HCT116 (cell line): ENCODE data around the gene ADGRA1. TPM values are rescaled to one million over a fixed set of nuclear protein-coding genes. Genes with fewer than 3 reads are reported as not detected.

Experiments
- ATAC-seq: fragments of 200-7000 bp; cut with Tn5 transposase; 2 replicates; pipeline ENCODE4 v1.9.1; 2020; ENCODE audit warnings: mild to moderate bottlenecking, moderate library complexity
- BruUV-seq: library from RNA; stranded (reverse); fragments of 400-500 nt; replicated peaks from 2 replicates; lab custom pipeline; 2021; lab: Mats Ljungman, UMichigan
- CTCF ChIA-PET: fragments of 300-600 bp; sonication (Branson Sonifier 250); formaldehyde crosslinking; loops from one replicate; lab custom pipeline; 2021; ENCODE audit warnings: antibody characterized with exemption; lab: Charles Lee
- POLR2A ChIA-PET: fragments of 300-600, 350-600 bp; sonication (Branson Sonifier 250); formaldehyde crosslinking; loops from one replicate; lab custom pipeline; 2021; ENCODE audit warnings: antibody characterized with exemption; lab: Charles Lee
- RAD21 ChIA-PET, 2 experiments: fragments of 300-600 bp; sonication (Branson Sonifier 250); formaldehyde crosslinking; loops; one replicate each; lab custom pipeline; 2023; ENCODE audit warnings: low total read pairs in 2 of 2; ENCODE audit not compliant: uncharacterized antibody in 2 of 2, unreplicated experiment in 2 of 2, low non-redundant PET in 1 of 2; lab: Charles Lee
- DNase-seq: peaks from one replicate; pipeline ENCODE4 v3.0.0-alpha.2; 2010; ENCODE audit warnings: low read depth, low spot score
- H2AFZ ChIP-seq: fragments of 200-600 bp; shearing (Covaris generic), sonication (generic); 2 replicates; pipeline ENCODE4 v1.6.1; 2017; ENCODE audit warnings: low read depth, mixed run types, mixed read lengths, antibody characterized with exemption, low read length; ENCODE audit not compliant: poor library complexity, severe bottlenecking
- H3K27ac ChIP-seq: 2 replicates; pipeline ENCODE4 v1.5.1; 2012; ENCODE audit warnings: low read depth, low read length
- H3K27me3 ChIP-seq: fragments of 200-600 bp; sonication (generic); 2 replicates; pipeline ENCODE4 v1.6.1; 2016; ENCODE audit warnings: mixed run types, low read length, mixed read lengths; ENCODE audit not compliant: insufficient read depth
- H3K36me3 ChIP-seq, 2 experiments: fragments of 200-500 bp in 1 of 2; fragments of 200-600 bp in 1 of 2; sonication (Bioruptor generic) in 1 of 2; sonication (generic) in 1 of 2; 2 replicates each; pipeline versions ENCODE4 v1.5.1 to v1.6.1; 2014 to 2016; ENCODE audit warnings: low read length in 2 of 2, inconsistent platforms in 1 of 2, mixed read lengths in 1 of 2, mixed run types in 1 of 2; ENCODE audit not compliant: insufficient read depth in 2 of 2, control insufficient read depth in 1 of 2
- H3K4me1 ChIP-seq, 2 experiments: fragments of 200-600 bp in 1 of 2; sonication (generic) in 1 of 2; 2 replicates each; pipeline versions ENCODE4 v1.5.1 to v1.6.1; 2012 to 2017; ENCODE audit warnings: low read length in 2 of 2, inconsistent platforms in 1 of 2, mild to moderate bottlenecking in 1 of 2, mixed read lengths in 1 of 2, mixed run types in 1 of 2, moderate library complexity in 1 of 2; ENCODE audit not compliant: insufficient read depth in 2 of 2, control insufficient read depth in 1 of 2
- H3K4me2 ChIP-seq: fragments of 200-600 bp; sonication (generic); 2 replicates; pipeline ENCODE4 v1.6.1; 2017; ENCODE audit warnings: mixed run types, low read length, mixed read lengths
- H3K4me3 ChIP-seq, 2 experiments: fragments of 200-600 bp in 1 of 2; sonication (generic) in 1 of 2; replicated peaks in 1 of 2; 2 replicates each; pipeline ENCODE4 v1.5.1; 2011 to 2016; ENCODE audit warnings: low read length in 2 of 2, control low read depth in 1 of 2, low read depth in 1 of 2, mild to moderate bottlenecking in 1 of 2, mixed read lengths in 1 of 2, mixed run types in 1 of 2
- H3K79me2 ChIP-seq: fragments of 200-600 bp; sonication (generic); 2 replicates; pipeline ENCODE4 v1.6.1; 2017; ENCODE audit warnings: mild to moderate bottlenecking, mixed run types, low read length, moderate library complexity, mixed read lengths; ENCODE audit not compliant: insufficient read depth
- H3K9ac ChIP-seq: fragments of 200-600 bp; sonication (generic); 2 replicates; pipeline ENCODE4 v1.6.1; 2016; ENCODE audit warnings: low read length, mixed read lengths
- H3K9me2 ChIP-seq: fragments of 200-600 bp; sonication (generic), shearing (Covaris generic); 2 replicates; pipeline ENCODE4 v1.6.1; 2017; ENCODE audit warnings: mixed run types, mild to moderate bottlenecking, moderate library complexity; ENCODE audit not compliant: insufficient read depth
- H3K9me3 ChIP-seq, 2 experiments: fragments of 200-500 bp in 1 of 2; fragments of 200-600 bp in 1 of 2; sonication (Bioruptor generic) in 1 of 2; sonication (generic) in 1 of 2; 2 replicates each; pipeline ENCODE4 v1.6.1; 2014 to 2017; ENCODE audit warnings: low read length in 2 of 2, mixed read lengths in 2 of 2, inconsistent platforms in 1 of 2, low read depth in 1 of 2, mild to moderate bottlenecking in 1 of 2, mixed run types in 1 of 2, moderate library complexity in 1 of 2; ENCODE audit not compliant: control insufficient read depth in 1 of 2, insufficient read depth in 1 of 2
- H4K20me1 ChIP-seq: fragments of 200-600 bp; sonication (generic), shearing (Covaris generic); 2 replicates; pipeline ENCODE4 v1.6.1; 2017; ENCODE audit warnings: mixed run types, mild to moderate bottlenecking, moderate library complexity; ENCODE audit not compliant: insufficient read depth
- CBX3 ChIP-seq: IDR thresholded peaks from 2 replicates; pipeline ENCODE4 v1.6.1; 2012; ENCODE audit warnings: low read depth
- ELF1 ChIP-seq: IDR thresholded peaks from 2 replicates; pipeline ENCODE4 v1.6.1; 2012; ENCODE audit warnings: low read depth, borderline replicate concordance
- EZH2phosphoT487 ChIP-seq: fragments of 200-600 bp; IDR thresholded peaks from 2 replicates; pipeline ENCODE4 v1.6.1; 2018; ENCODE audit warnings: antibody characterized with exemption, borderline replicate concordance
- JUND ChIP-seq: IDR thresholded peaks from 2 replicates; pipeline ENCODE4 v1.6.1; 2012
- REST ChIP-seq: IDR thresholded peaks from 2 replicates; pipeline ENCODE4 v1.6.1; 2012; ENCODE audit warnings: low read depth
- SIN3A ChIP-seq: IDR thresholded peaks from 2 replicates; pipeline ENCODE4 v1.6.1; 2012; ENCODE audit warnings: low read depth
- SP1 ChIP-seq: IDR thresholded peaks from 2 replicates; pipeline ENCODE4 v1.6.1; 2012; ENCODE audit warnings: low read depth
- SRF ChIP-seq: IDR thresholded peaks from 2 replicates; pipeline ENCODE4 v1.6.1; 2012; ENCODE audit warnings: low read depth
- ZBTB33 ChIP-seq: IDR thresholded peaks from 2 replicates; pipeline ENCODE4 v1.6.1; 2011; ENCODE audit warnings: mild to moderate bottlenecking, low read length, moderate library complexity; ENCODE audit not compliant: insufficient replicate concordance; ENCODE audit errors: extremely low read depth
- ZNF274 ChIP-seq: fragments of 200-500 bp; sonication (Bioruptor generic); IDR thresholded peaks from 2 replicates; pipeline ENCODE4 v1.6.1; 2014; ENCODE audit warnings: mild to moderate bottlenecking, low read depth, low read length, inconsistent platforms
- intact Hi-C: fragments of 100-400 bp; cut with micrococcal nuclease; formaldehyde crosslinking; loops from 2 replicates; pipeline ENCODE4 v1.10.0; 2022
- total RNA-seq: library from RNA; stranded (reverse); gene quantifications from one replicate; pipeline ENCODE4 v1.2.1, GENCODE V29; 2021; ENCODE audit not compliant: unreplicated experiment

The ADGRA1 gene
- total RNA-seq, 1 experiment from 2014 or later, result not detected

- no peaks in the 10 kb centered on the region for H3K36me3 ChIP-seq
- H3K79me2 ChIP-seq, result no peaks in the 10 kb centered on the region
- ChIA-PET RAD21 (no interaction called here), POLR2A (no interaction called here), CTCF (no interaction called here)
- TF ChIP-seq ZNF274 (no peak), EZH2phosphoT487 (no peak), SRF (no peak), ZBTB33 (no peak), SP1 (no peak), ELF1 (no peak), JUND (no peak), SIN3A (no peak), REST (no peak), CBX3 (no peak)
- ATAC-seq, result no peak
- DNase-seq, result no peak
- H3K4me3 ChIP-seq, result no peak overlapping the region
- H3K9me3 ChIP-seq, result no peaks in the 10 kb centered on the region
- H3K4me2 ChIP-seq, result no peak overlapping the region
- H3K4me1 ChIP-seq, result no peaks in the 10 kb centered on the region
- no peaks in the 10 kb centered on the region for H3K9me2 ChIP-seq
- intact Hi-C loops, result no loop called here
- no peak overlapping the region for H2AFZ ChIP-seq
- H3K9ac ChIP-seq, result no peak overlapping the region
- H3K27me3 ChIP-seq, result no peaks in the 10 kb centered on the region
- no TSS peak for BruUV-seq
- no peak overlapping the region for H3K27ac ChIP-seq
- H4K20me1 ChIP-seq, result no peaks in the 10 kb centered on the region
Measured at GRCh38 chr10:133094286-133094685, 6.6 kb downstream of the ADGRA1 start.
